ENCODE data around the gene CCT8. TPM values are rescaled to one million over a fixed set of nuclear protein-coding genes. Genes with fewer than 3 reads are reported as not detected.

Gene CCT8
- total and polyA plus RNA-seq, 7 donors: 67.3 to 122 (median 99.1) TPM

- no peak overlapping the region for H3K4me3 ChIP-seq
- TF ChIP-seq, protein P1, sequence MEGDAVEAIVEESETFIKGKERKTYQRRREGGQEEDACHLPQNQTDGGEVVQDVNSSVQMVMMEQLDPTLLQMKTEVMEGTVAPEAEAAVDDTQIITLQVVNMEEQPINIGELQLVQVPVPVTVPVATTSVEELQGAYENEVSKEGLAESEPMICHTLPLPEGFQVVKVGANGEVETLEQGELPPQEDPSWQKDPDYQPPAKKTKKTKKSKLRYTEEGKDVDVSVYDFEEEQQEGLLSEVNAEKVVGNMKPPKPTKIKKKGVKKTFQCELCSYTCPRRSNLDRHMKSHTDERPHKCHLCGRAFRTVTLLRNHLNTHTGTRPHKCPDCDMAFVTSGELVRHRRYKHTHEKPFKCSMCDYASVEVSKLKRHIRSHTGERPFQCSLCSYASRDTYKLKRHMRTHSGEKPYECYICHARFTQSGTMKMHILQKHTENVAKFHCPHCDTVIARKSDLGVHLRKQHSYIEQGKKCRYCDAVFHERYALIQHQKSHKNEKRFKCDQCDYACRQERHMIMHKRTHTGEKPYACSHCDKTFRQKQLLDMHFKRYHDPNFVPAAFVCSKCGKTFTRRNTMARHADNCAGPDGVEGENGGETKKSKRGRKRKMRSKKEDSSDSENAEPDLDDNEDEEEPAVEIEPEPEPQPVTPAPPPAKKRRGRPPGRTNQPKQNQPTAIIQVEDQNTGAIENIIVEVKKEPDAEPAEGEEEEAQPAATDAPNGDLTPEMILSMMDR (IDR thresholded peaks at IDR 0.05): no peak
- TF ChIP-seq EP300 (IDR thresholded peaks at IDR 0.05) (no peak), POLR2A (IDR thresholded peaks at IDR 0.05) (no peak), POLR2AphosphoS5 (IDR thresholded peaks at IDR 0.05) (no peak)
- peaks cover 0 to 100% (median 43%) of the 10 kb centered on the region in 4 donors for H3K36me3 ChIP-seq
- no peak overlapping the region for H3K27ac ChIP-seq
- 97 to 98% methylated on average over 5 of the region's 5 CpGs for WGBS, 2 donors
- no peaks in the 10 kb centered on the region for H3K27me3 ChIP-seq
- intact Hi-C loops (cut with DNase I): no loop called here
- peaks cover 0 to 4% (median 2%) of the 10 kb centered on the region in 4 donors for H3K4me1 ChIP-seq
- H3K9me3 ChIP-seq: no peaks in the 10 kb centered on the region
- DNase-seq: no peak
Observed at GRCh38 chr21:29052224-29052623, 21.2 kb downstream of the CCT8 start.

DNA sequence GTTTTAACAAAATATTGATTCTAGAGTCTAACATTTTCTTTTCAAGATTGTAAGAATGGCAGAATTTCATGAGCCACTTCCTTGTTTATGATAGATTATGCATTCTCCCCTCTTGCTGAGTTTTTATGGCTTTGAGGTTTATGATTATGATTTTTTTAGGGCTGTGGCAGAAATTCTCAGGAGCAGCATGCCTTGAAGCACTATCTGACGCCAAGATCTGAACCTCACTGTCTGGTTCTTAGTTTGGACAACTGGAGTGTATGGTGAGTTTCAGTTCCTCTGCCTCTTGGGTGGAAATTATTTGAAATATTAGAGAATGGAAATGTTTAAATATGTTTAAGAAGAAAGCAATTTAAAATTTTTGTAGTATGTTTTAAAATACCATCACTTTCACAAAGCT, 38.8 kb downstream of the CCT8 start:
- Histone ChIP-seq H3K36me3 (peaks cover 5 to 97% (median 30%) of the 10 kb centered on the region in 4 donors), H3K9me3 (no peaks in the 10 kb centered on the region), H3K4me1 (no peaks in the 10 kb centered on the region), H3K4me3 (no peak overlapping the region), H3K27me3 (no peaks in the 10 kb centered on the region), H3K27ac (no peak overlapping the region)
- WGBS, 2 donors: 11 to 52% methylated on average over 1 of the region's 1 CpG
- no peak for DNase-seq
- TF ChIP-seq EP300 (IDR thresholded peaks at IDR 0.05) (no peak), POLR2A (IDR thresholded peaks at IDR 0.05) (no peak), POLR2AphosphoS5 (IDR thresholded peaks at IDR 0.05) (no peak)
- TF ChIP-seq, protein P1 (IDR thresholded peaks at IDR 0.05): no peak
- intact Hi-C loops (cut with DNase I): no loop called here

GRCh38 chr21:29033871-29034270, 39.6 kb downstream of the CCT8 start:
- no peaks in the 10 kb centered on the region for H3K27me3 ChIP-seq
- no peaks in the 10 kb centered on the region for H3K4me1 ChIP-seq
- WGBS, 2 donors: 75 to 81% methylated on average over 3 of the region's 3 CpGs
- TF ChIP-seq, protein P1 (IDR thresholded peaks at IDR 0.05): no peak
- TF ChIP-seq POLR2AphosphoS5 (IDR thresholded peaks at IDR 0.05) (no peak), EP300 (IDR thresholded peaks at IDR 0.05) (no peak), POLR2A (IDR thresholded peaks at IDR 0.05) (no peak)
- intact Hi-C loops (cut with DNase I): no loop called here
- peaks cover 5 to 93% (median 30%) of the 10 kb centered on the region in 4 donors for H3K36me3 ChIP-seq
- no peak overlapping the region for H3K27ac ChIP-seq
- no peak for DNase-seq
- no peaks in the 10 kb centered on the region for H3K9me3 ChIP-seq
- no peak overlapping the region for H3K4me3 ChIP-seq

DNA sequence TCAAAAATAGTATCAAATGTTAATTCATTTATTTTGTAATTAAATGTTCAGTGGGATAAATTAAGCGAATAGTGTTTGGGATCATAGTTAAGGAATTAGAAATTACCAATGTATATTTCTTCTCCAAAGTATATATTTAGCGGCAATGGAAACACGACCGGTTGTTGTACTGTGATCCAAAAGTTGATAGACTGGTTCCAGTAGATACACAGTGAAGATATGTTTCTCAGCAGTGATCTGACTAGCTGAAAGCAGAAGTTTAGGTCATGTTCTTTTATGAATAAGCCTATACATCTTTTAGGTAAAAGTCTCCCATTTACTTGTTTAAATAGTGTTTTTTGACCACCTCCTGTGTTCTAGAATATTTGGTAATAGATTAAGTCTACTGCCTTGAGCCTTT, 40.1 kb downstream of the CCT8 start:
- Histone ChIP-seq H3K27me3 (no peaks in the 10 kb centered on the region), H3K4me1 (no peaks in the 10 kb centered on the region), H3K4me3 (no peak overlapping the region), H3K9me3 (no peaks in the 10 kb centered on the region), H3K36me3 (peaks cover 5 to 92% (median 30%) of the 10 kb centered on the region in 4 donors), H3K27ac (no peak overlapping the region)
- no peak for DNase-seq
- 29 to 57% methylated on average over 4 of the region's 4 CpGs for WGBS, 2 donors
- TF ChIP-seq POLR2AphosphoS5 (IDR thresholded peaks at IDR 0.05) (no peak), POLR2A (IDR thresholded peaks at IDR 0.05) (no peak), EP300 (IDR thresholded peaks at IDR 0.05) (no peak)
- TF ChIP-seq, protein P1 (IDR thresholded peaks at IDR 0.05): no peak
- intact Hi-C loops (cut with DNase I): no loop called here

GRCh38 chr21:29030909-29031308, 42.5 kb downstream of the CCT8 start:
- TF ChIP-seq, protein P1 (IDR thresholded peaks at IDR 0.05): no peak
- 97 to 100% methylated on average over 1 of the region's 1 CpG for WGBS, 2 donors
- intact Hi-C loops (cut with DNase I): no loop called here
- peaks cover 0 to 68% (median 19%) of the 10 kb centered on the region in 4 donors for H3K36me3 ChIP-seq
- no peak for DNase-seq
- H3K27me3 ChIP-seq: no peaks in the 10 kb centered on the region
- H3K9me3 ChIP-seq: no peaks in the 10 kb centered on the region
- no peak overlapping the region for H3K27ac ChIP-seq
- H3K4me3 ChIP-seq: no peak overlapping the region
- peaks cover 0 to 10% (median 6%) of the 10 kb centered on the region in 4 donors for H3K4me1 ChIP-seq

All from sigmoid colon (tissue), 7 donors.